ENCODE data around the gene KCNH1. TPM values are rescaled to one million over a fixed set of nuclear protein-coding genes. Genes with fewer than 3 reads are reported as not detected.
"Not testable (repeated sequence)": the region's sequence is repeated elsewhere in the genome, so short reads cannot be mapped to it uniquely, and the experiment has no call there.

KCNH1 gene
- total RNA-seq, 1 donor from 2014 or later = not detected

- DNase-seq (no peak), ATAC-seq (no peak)
- intact Hi-C loops (cut with micrococcal nuclease) = no loop called here
Observed at GRCh38 chr1:211111351-211111750, 22.6 kb downstream of the KCNH1 start.

- no peak for ATAC-seq
- intact Hi-C loops (cut with micrococcal nuclease) = no loop called here
- no peak for DNase-seq
Observed at GRCh38 chr1:211101481-211101880, 32.5 kb downstream of the KCNH1 start.

- intact Hi-C loops (cut with micrococcal nuclease) = no loop called here
- no peak for ATAC-seq
- no peak for DNase-seq
Observed at GRCh38 chr1:211099393-211099792, 34.6 kb downstream of the KCNH1 start.

- intact Hi-C loops (cut with micrococcal nuclease) = no loop called here
- no peak for DNase-seq
- no peak for ATAC-seq
Observed at GRCh38 chr1:211095381-211095780, 38.6 kb downstream of the KCNH1 start.

GRCh38 chr1:211092955-211093354, 41.0 kb downstream of the KCNH1 start:
- ATAC-seq (no peak), DNase-seq (no peak)
- intact Hi-C loops (cut with micrococcal nuclease) = no loop called here

GRCh38 chr1:211091867-211092266, 42.1 kb downstream of the KCNH1 start:
- DNase-seq (no peak), ATAC-seq (no peak)
- intact Hi-C loops (cut with micrococcal nuclease) = no loop called here

- DNase-seq (no peak), ATAC-seq (no peak)
- intact Hi-C loops (cut with micrococcal nuclease) = no loop called here
Observed at GRCh38 chr1:211089536-211089935, 44.4 kb downstream of the KCNH1 start.

- no peak for ATAC-seq
- intact Hi-C loops (cut with micrococcal nuclease) = no loop called here
- DNase-seq = no peak
Observed at GRCh38 chr1:211088156-211088555, 45.8 kb downstream of the KCNH1 start.

- no peak for ATAC-seq
- DNase-seq = no peak
- intact Hi-C loops (cut with micrococcal nuclease) = no loop called here
Observed at GRCh38 chr1:211082824-211083223, 51.1 kb downstream of the KCNH1 start.

GRCh38 chr1:211081447-211081846, 52.5 kb downstream of the KCNH1 start:
- ATAC-seq; DNase-seq; intact Hi-C loops (cut with micrococcal nuclease): not testable (repeated sequence)

- no peak for DNase-seq
- ATAC-seq = no peak
- intact Hi-C loops (cut with micrococcal nuclease) = no loop called here
Observed at GRCh38 chr1:211068976-211069375, 65.0 kb downstream of the KCNH1 start.

- ATAC-seq (no peak), DNase-seq (no peak)
- intact Hi-C loops (cut with micrococcal nuclease) = no loop called here
Observed at GRCh38 chr1:211066781-211067384, 67.1 kb downstream of the KCNH1 start.

GRCh38 chr1:211041838-211042237, 92.1 kb downstream of the KCNH1 start:
- DNase-seq; ATAC-seq; intact Hi-C loops (cut with micrococcal nuclease): not testable (repeated sequence)

GRCh38 chr1:211037095-211037494, 96.9 kb downstream of the KCNH1 start:
- DNase-seq (no peak), ATAC-seq (no peak)
- intact Hi-C loops (cut with micrococcal nuclease) = no loop called here

GRCh38 chr1:211036381-211037060, 97.4 kb downstream of the KCNH1 start:
- DNase-seq (no peak), ATAC-seq (no peak)
- intact Hi-C loops (cut with micrococcal nuclease) = no loop called here

GRCh38 chr1:211035821-211036380, 98.0 kb downstream of the KCNH1 start:
- DNase-seq (no peak), ATAC-seq (no peak)
- intact Hi-C loops (cut with micrococcal nuclease) = no loop called here

GRCh38 chr1:211033921-211034525, 99.9 kb downstream of the KCNH1 start:
- DNase-seq = no peak
- ATAC-seq = no peak
- intact Hi-C loops (cut with micrococcal nuclease) = no loop called here

GRCh38 chr1:211024901-211025300, 109.0 kb downstream of the KCNH1 start:
- intact Hi-C loops (cut with micrococcal nuclease) = no loop called here

GRCh38 chr1:211019266-211019665, 114.7 kb downstream of the KCNH1 start:
- no peak for DNase-seq
- ATAC-seq = no peak
- intact Hi-C loops (cut with micrococcal nuclease) = no loop called here

More at GRCh38 chr1:211024901-211025300, 109.0 kb downstream of the KCNH1 start:
- ATAC-seq (no peak), DNase-seq (no peak)

- intact Hi-C loops (cut with micrococcal nuclease) = no loop called here
- no peak for ATAC-seq
- no peak for DNase-seq
Observed at GRCh38 chr1:211018690-211019089, 115.3 kb downstream of the KCNH1 start.

Measured in left ventricle myocardium superior (tissue), 1 donor.